Activated B cell treated with CpG ODN at 0.5 μM for 24 hours (primary cell): Measurements from ENCODE around the gene EEFSEC. TPM values are rescaled to one million over a fixed set of nuclear protein-coding genes. Genes with fewer than 3 reads are reported as not detected.

ENCODE experiments used
- ATAC-seq: fragments of 200-7000 bp; cut with Tn5 transposase; one replicate; pipeline ENCODE4 v1.10.0; 2021; ENCODE audit warnings: low read depth, mild to moderate bottlenecking, moderate library complexity
- CTCF ChIA-PET: fragments of 350-600 bp; sonication (Branson Sonifier 250); formaldehyde crosslinking; loops from one replicate; lab custom pipeline; 2021; ENCODE audit warnings: antibody characterized with exemption; lab: Charles Lee
- POLR2A ChIA-PET: fragments of 350-600 bp; sonication (Branson Sonifier 250); formaldehyde crosslinking; loops from one replicate; lab custom pipeline; 2021; ENCODE audit warnings: antibody characterized with exemption; lab: Charles Lee
- DNase-seq: peaks from one replicate; pipeline ENCODE4 v3.0.0; 2022
- H3K27ac Mint-ChIP-seq: one replicate; pipeline ENCODE4 v1.8.0; 2020; ENCODE audit warnings: mixed read lengths
- H3K27me3 Mint-ChIP-seq: one replicate; pipeline ENCODE4 v1.8.0; 2021; ENCODE audit warnings: mixed read lengths
- H3K36me3 Mint-ChIP-seq: one replicate; pipeline ENCODE4 v1.8.0; 2021; ENCODE audit warnings: low read depth, mixed read lengths
- H3K4me1 Mint-ChIP-seq: one replicate; pipeline ENCODE4 v1.8.0; 2021; ENCODE audit warnings: mixed read lengths
- H3K4me3 Mint-ChIP-seq: one replicate; pipeline ENCODE4 v1.8.0; 2020; ENCODE audit warnings: mild to moderate bottlenecking, mixed read lengths
- H3K9me3 Mint-ChIP-seq: one replicate; pipeline ENCODE4 v1.8.0; 2020; ENCODE audit warnings: mixed read lengths
- intact Hi-C: fragments of 100-400 bp; cut with micrococcal nuclease; formaldehyde crosslinking; loops from one replicate; pipeline ENCODE4 v1.15.1; 2024
- total RNA-seq: library from RNA; stranded (reverse); gene quantifications from 2 replicates; pipeline ENCODE4 v1.2.3, GENCODE V29; 2022
- TF ChIP-seq, protein P1 (sequence below): fragments of 200-600 bp; IDR thresholded peaks from one replicate; pipeline ENCODE4 v1.8.0; 2022; ENCODE audit warnings: antibody characterized with exemption, mild to moderate bottlenecking

EEFSEC gene
- total RNA-seq, 1 donor from 2014 or later, result 20.0 TPM

- H3K4me3 Mint-ChIP-seq, result no peak overlapping the region
- ATAC-seq (no peak), DNase-seq (no peak)
- H3K27me3 Mint-ChIP-seq, result no peaks in the 10 kb centered on the region
- intact Hi-C loops, result no loop called here
- H3K27ac Mint-ChIP-seq, result no peak overlapping the region
- no peaks in the 10 kb centered on the region for H3K4me1 Mint-ChIP-seq
- TF ChIP-seq, protein P1, sequence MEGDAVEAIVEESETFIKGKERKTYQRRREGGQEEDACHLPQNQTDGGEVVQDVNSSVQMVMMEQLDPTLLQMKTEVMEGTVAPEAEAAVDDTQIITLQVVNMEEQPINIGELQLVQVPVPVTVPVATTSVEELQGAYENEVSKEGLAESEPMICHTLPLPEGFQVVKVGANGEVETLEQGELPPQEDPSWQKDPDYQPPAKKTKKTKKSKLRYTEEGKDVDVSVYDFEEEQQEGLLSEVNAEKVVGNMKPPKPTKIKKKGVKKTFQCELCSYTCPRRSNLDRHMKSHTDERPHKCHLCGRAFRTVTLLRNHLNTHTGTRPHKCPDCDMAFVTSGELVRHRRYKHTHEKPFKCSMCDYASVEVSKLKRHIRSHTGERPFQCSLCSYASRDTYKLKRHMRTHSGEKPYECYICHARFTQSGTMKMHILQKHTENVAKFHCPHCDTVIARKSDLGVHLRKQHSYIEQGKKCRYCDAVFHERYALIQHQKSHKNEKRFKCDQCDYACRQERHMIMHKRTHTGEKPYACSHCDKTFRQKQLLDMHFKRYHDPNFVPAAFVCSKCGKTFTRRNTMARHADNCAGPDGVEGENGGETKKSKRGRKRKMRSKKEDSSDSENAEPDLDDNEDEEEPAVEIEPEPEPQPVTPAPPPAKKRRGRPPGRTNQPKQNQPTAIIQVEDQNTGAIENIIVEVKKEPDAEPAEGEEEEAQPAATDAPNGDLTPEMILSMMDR, result no peak
- ChIA-PET CTCF (no interaction called here), POLR2A (no interaction called here)
- H3K9me3 Mint-ChIP-seq, result no peaks in the 10 kb centered on the region
- peaks cover 51% of the 10 kb centered on the region for H3K36me3 Mint-ChIP-seq
Observed at GRCh38 chr3:128339491-128340012, 186.3 kb downstream of the EEFSEC start.

GRCh38 chr3:128340198-128340903 lies 187.1 kb downstream of the EEFSEC start:
- ATAC-seq, result no peak

DNA sequence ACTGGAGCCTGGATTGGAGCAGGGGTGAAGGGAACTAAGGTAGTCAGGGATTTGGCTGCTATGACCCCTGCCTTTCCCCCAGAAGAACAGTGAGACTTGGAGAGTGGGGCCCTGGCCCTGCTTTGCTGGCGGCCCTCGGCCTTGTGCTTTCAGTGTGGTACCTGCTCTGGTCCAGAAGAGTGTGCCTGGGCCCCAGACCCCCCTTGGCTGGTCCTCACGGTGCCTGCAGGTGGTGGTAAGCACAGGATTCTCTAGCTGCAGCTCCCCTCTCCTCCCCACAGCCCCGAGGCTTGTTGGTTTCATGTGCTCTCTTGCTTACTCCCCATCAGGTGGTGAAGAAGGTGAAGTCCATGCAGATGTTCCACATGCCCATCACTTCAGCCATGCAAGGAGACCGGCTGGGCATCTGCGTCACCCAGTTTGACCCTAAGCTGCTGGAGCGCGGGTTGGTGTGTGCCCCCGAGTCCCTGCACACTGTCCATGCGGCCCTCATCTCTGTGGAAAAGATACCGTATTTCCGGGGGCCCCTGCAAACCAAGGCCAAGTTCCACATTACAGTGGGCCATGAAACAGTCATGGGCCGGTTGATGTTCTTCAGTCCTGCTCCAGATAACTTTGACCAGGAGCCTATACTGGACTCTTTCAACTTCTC lies 187.7 kb downstream of the EEFSEC start:
- DNase-seq (no peak), ATAC-seq (no peak)
- POLR2A ChIA-PET, result no interaction called here
- H3K4me3 Mint-ChIP-seq, result no peak overlapping the region
- no peaks in the 10 kb centered on the region for H3K27me3 Mint-ChIP-seq
- intact Hi-C loops, result no loop called here
- H3K27ac Mint-ChIP-seq, result no peak overlapping the region
- CTCF ChIA-PET, result no interaction called here
- H3K36me3 Mint-ChIP-seq, result peaks cover 58% of the 10 kb centered on the region
- no peaks in the 10 kb centered on the region for H3K4me1 Mint-ChIP-seq
- no peaks in the 10 kb centered on the region for H3K9me3 Mint-ChIP-seq
- TF ChIP-seq, protein P1, result no peak

More at GRCh38 chr3:128340198-128340903, 187.1 kb downstream of the EEFSEC start:
- no peak for DNase-seq
- no peak overlapping the region for H3K27ac Mint-ChIP-seq
- H3K4me3 Mint-ChIP-seq, result no peak overlapping the region
- no peaks in the 10 kb centered on the region for H3K4me1 Mint-ChIP-seq
- H3K36me3 Mint-ChIP-seq, result peaks cover 57% of the 10 kb centered on the region
- ChIA-PET CTCF (no interaction called here), POLR2A (no interaction called here)
- TF ChIP-seq, protein P1, result no peak
- intact Hi-C loops, result no loop called here
- H3K9me3 Mint-ChIP-seq, result no peaks in the 10 kb centered on the region
- no peaks in the 10 kb centered on the region for H3K27me3 Mint-ChIP-seq

DNA sequence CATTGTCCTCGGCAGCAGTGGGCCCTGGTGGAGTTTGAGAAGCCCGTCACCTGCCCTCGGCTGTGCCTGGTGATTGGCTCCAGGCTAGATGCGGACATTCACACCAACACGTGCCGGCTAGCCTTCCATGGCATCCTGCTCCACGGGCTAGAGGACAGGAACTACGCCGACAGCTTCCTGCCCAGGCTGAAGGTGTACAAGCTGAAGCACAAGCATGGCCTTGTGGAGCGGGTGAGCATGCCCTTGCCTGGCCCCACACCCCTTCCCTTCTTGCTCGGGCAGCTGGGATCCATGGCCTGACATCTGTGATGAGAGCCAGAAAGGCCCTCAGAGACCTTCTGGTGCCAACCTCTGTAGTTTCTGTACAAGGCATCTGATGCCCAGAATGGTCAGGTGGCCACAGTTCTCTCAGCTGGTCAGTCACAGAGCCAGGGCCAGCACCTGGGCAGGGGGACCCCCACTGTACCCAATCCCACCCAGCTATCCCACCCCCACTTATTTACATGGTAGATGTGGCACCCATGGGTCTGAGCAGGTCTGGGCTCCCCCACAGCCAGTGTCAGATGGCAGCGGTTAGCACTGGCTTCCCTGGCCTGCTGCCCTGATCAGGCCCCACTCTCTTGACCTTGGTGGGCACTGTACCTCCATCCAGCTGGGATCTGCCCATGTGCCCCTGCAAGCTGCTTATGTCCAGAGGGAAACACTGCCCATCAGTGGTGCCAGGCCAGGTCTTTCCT lies 188.5 kb downstream of the EEFSEC start:
- no peaks in the 10 kb centered on the region for H3K4me1 Mint-ChIP-seq
- no peak for ATAC-seq
- ChIA-PET POLR2A (no interaction called here), CTCF (no interaction called here)
- no peaks in the 10 kb centered on the region for H3K9me3 Mint-ChIP-seq
- TF ChIP-seq, protein P1, result no peak
- H3K4me3 Mint-ChIP-seq, result no peak overlapping the region
- no peaks in the 10 kb centered on the region for H3K27me3 Mint-ChIP-seq
- H3K36me3 Mint-ChIP-seq, result peaks cover 53% of the 10 kb centered on the region
- intact Hi-C loops, result no loop called here
- no peak overlapping the region for H3K27ac Mint-ChIP-seq
- DNase-seq, result no peak

DNA sequence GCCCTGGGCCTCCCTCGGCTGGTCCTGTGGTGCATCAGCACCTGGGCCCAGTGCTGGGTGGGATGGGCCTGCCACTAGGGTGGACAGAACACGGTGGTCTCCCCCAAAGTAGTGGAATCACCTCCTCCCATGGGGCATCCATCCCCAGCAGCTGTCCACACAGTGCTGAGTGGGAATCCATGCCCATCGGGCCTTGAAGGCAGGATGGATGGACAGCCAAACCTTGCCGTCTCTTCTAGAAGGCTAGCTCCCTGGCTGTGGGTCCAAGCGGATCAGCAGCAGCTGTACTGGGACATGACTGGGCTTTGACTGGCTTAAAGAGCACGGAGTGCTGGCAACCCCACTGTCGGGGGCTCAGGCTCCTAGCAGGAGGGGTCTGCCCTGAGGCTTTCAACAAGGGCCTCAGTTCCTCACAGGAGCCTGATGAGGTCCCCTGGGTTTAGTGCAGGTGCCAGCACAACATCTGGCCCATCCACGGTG lies 189.5 kb downstream of the EEFSEC start:
- no peak for ATAC-seq
- Mint-ChIP-seq H3K4me3 (no peak overlapping the region), H3K36me3 (peaks cover 44% of the 10 kb centered on the region), H3K27ac (no peak overlapping the region), H3K4me1 (peaks cover 7% of the 10 kb centered on the region), H3K27me3 (no peaks in the 10 kb centered on the region), H3K9me3 (no peaks in the 10 kb centered on the region)
- DNase-seq, result no peak
- TF ChIP-seq, protein P1, result no peak
- POLR2A ChIA-PET, result no interaction called here
- intact Hi-C loops, result no loop called here
- CTCF ChIA-PET, result no interaction called here
